Upper lobe of right lung (tissue), 1 donor: ENCODE results near the gene PALMD. TPM values are rescaled to one million over a fixed set of nuclear protein-coding genes. Genes with fewer than 3 reads are reported as not detected.
A peak's percentile ranks its signal among the peaks of the same experiment; 100 is the strongest.

Experiments
- ATAC-seq: fragments of 200-7000 bp; cut with Tn5 transposase; one replicate; pipeline ENCODE4 v1.9.1; 2020; ENCODE audit warnings: mild to moderate bottlenecking, moderate library complexity
- DNase-seq: peaks from one replicate; pipeline ENCODE4 v3.0.0-alpha.2; 2020
- H3K27ac ChIP-seq: fragments of 200-600 bp; one replicate; pipeline ENCODE4 v1.8.0; 2022
- H3K27me3 ChIP-seq: fragments of 200-600 bp; one replicate; pipeline ENCODE4 v1.8.0; 2022; ENCODE audit warnings: mild to moderate bottlenecking
- H3K36me3 ChIP-seq: fragments of 200-600 bp; one replicate; pipeline ENCODE4 v1.8.0; 2022
- H3K4me1 ChIP-seq: fragments of 200-600 bp; one replicate; pipeline ENCODE4 v1.8.0; 2022
- H3K4me3 ChIP-seq: fragments of 200-600 bp; one replicate; pipeline ENCODE4 v1.8.0; 2022; ENCODE audit warnings: mild to moderate bottlenecking
- H3K9me3 ChIP-seq: fragments of 200-600 bp; one replicate; pipeline ENCODE4 v1.8.0; 2022
- intact Hi-C: fragments of 100-400 bp; cut with DNase I; formaldehyde crosslinking; loops from one replicate; pipeline ENCODE4 v1.11.0; 2022
- total RNA-seq: library from RNA; stranded (reverse); fragmentation: NEBNext Ultra II Directional; extraction: Animal tissue kit (Norgen Biotek cat#: 25700); gene quantifications from one replicate; pipeline ENCODE4 v1.2.1, GENCODE V29; 2021
- TF ChIP-seq, protein P1 (sequence below): fragments of 200-600 bp; IDR thresholded peaks from one replicate; pipeline ENCODE4 v1.8.0; 2022; ENCODE audit warnings: antibody characterized with exemption
- donor health status: DM: no; HTN: yes; CAD: no; lungs with severe emphysema.

PALMD gene
- total RNA-seq, 1 donor from 2014 or later: 21.5 TPM

DNA sequence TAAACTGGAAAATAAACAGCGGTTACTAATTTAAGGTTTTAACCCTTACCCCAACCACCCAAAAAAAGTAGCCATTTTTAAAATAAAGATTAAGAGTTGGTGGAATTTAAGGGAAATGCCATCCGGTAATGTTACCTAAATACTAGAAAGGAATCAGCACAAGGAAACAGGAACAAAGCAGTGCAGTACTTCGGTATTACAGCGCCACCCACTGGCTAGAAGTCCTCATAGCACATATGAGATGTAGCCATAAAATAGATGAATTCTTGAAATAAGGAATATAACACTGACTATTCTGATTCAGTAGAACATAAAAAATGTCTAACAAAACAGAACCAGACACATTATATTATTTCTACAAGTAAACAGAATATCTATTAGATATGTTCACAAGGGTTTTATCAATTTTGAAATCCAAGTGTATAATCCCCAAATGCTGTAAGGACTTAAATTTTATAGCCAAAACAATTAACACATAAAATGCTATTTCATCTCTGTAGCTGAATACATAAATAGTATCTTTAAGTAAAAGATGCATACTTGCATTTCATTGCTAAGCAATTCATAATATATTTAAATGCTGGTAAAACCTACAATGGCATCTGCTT lies 61.7 kb downstream of the PALMD start:
- peaks cover 21% of the 10 kb centered on the region for H3K36me3 ChIP-seq
- TF ChIP-seq, protein P1, sequence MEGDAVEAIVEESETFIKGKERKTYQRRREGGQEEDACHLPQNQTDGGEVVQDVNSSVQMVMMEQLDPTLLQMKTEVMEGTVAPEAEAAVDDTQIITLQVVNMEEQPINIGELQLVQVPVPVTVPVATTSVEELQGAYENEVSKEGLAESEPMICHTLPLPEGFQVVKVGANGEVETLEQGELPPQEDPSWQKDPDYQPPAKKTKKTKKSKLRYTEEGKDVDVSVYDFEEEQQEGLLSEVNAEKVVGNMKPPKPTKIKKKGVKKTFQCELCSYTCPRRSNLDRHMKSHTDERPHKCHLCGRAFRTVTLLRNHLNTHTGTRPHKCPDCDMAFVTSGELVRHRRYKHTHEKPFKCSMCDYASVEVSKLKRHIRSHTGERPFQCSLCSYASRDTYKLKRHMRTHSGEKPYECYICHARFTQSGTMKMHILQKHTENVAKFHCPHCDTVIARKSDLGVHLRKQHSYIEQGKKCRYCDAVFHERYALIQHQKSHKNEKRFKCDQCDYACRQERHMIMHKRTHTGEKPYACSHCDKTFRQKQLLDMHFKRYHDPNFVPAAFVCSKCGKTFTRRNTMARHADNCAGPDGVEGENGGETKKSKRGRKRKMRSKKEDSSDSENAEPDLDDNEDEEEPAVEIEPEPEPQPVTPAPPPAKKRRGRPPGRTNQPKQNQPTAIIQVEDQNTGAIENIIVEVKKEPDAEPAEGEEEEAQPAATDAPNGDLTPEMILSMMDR: peak; percentile 92
- no peaks in the 10 kb centered on the region for H3K4me1 ChIP-seq
- intact Hi-C loops: loop anchor here (10.0 kb wide), 1 partner anchor 523 kb away; no protein-coding TSS in a partner anchor
- no peak overlapping the region for H3K27ac ChIP-seq
- no peaks in the 10 kb centered on the region for H3K27me3 ChIP-seq
- ATAC-seq (peak; percentile 95), DNase-seq (peak; percentile 65)
- H3K4me3 ChIP-seq: no peak overlapping the region
- no peaks in the 10 kb centered on the region for H3K9me3 ChIP-seq

DNA sequence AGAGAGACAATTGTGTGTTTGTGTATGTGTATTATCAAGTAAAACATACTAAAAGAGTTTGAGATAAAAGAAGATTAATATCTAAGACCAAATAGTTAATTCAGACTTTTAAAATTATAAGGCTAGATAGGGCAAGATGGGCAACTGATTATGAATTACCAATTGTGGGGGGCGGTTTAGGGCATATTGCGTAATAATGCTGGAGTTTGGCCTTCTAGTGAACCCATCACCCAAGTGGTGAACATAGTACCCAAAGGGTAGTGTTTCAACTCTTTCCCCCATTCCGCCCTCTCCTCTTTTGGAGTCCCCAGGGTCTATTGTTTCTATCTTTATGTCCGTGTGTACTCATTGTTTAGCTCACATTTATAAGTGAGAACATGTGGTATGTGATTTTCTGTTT lies 65.1 kb downstream of the PALMD start:
- TF ChIP-seq, protein P1: no peak
- intact Hi-C loops: no loop called here
- no peak for DNase-seq

DNA sequence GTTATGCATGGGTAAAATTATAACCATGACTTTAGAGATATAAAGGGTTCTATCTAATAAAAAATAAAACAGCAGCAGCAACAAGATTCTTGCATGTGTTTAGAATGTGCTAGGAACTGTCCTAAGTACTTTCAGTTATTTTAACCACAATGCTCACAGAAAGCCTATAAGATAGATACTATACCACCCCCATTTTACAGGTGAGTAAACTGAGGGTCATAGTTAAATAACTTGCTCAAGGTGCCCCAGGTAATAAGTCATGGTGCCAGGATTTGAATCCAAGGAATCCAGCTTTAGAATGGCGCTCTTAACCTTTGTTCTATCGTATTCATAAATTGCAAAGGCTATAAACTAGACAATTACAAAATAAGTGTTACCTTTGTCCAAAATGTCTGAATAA lies 67.1 kb downstream of the PALMD start:
- DNase-seq (no peak), ATAC-seq (no peak)
- Histone ChIP-seq H3K9me3 (no peaks in the 10 kb centered on the region), H3K27ac (no peak overlapping the region), H3K4me3 (no peak overlapping the region), H3K27me3 (no peaks in the 10 kb centered on the region), H3K36me3 (peaks cover 33% of the 10 kb centered on the region), H3K4me1 (no peaks in the 10 kb centered on the region)
- TF ChIP-seq, protein P1: no peak
- intact Hi-C loops: no loop called here

More for the DNA sequence above, 65.1 kb downstream of the PALMD start:
- Histone ChIP-seq H3K4me1 (no peaks in the 10 kb centered on the region), H3K27ac (no peak overlapping the region), H3K36me3 (peaks cover 33% of the 10 kb centered on the region), H3K9me3 (no peaks in the 10 kb centered on the region), H3K4me3 (no peak overlapping the region), H3K27me3 (no peaks in the 10 kb centered on the region)
- no peak for ATAC-seq

DNA sequence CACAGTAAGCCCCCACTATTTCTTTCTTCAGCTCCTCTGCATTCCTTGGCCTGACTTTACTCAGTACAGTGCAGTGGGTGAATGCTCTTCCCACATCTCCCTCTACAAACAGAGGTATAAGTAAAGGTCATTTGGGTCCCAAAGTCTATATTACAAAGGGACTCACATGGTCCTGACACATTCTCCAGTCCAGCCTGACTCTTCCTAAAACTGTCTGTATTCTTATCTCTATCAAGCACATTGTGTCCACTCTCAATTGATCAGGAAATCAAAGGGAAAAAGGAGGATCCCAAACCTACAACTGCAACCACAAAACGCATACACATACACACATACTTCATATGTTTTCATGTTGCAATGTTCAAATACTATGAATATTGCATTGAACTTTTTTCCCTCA lies 71.1 kb downstream of the PALMD start:
- Histone ChIP-seq H3K36me3 (peaks cover 29% of the 10 kb centered on the region), H3K27me3 (no peaks in the 10 kb centered on the region), H3K9me3 (no peaks in the 10 kb centered on the region), H3K27ac (no peak overlapping the region), H3K4me3 (no peak overlapping the region), H3K4me1 (no peaks in the 10 kb centered on the region)
- DNase-seq (no peak), ATAC-seq (no peak)
- TF ChIP-seq, protein P1: no peak
- intact Hi-C loops: no loop called here

DNA sequence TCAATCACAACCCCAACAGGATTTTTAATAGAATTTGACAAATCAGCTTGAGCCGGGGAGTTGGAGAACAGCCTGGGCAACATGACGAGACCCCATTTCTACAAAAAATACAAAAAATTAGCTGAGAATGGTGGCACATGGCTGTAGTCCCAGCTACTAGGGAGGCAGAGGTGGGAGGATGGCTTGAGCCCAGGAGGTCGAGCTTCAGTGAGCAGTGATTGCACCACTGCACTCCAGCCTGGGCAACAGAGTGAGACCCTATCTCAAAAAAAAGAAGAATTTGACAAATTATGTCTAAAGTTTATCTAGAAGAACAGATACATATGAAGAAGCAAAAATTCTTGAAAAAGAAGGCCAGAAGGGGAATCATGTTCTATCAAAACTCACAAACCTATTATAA lies 77.3 kb downstream of the PALMD start:
- TF ChIP-seq, protein P1: no peak
- H3K36me3 ChIP-seq: peaks cover 21% of the 10 kb centered on the region
- no peaks in the 10 kb centered on the region for H3K27me3 ChIP-seq
- intact Hi-C loops: no loop called here
- no peaks in the 10 kb centered on the region for H3K4me1 ChIP-seq
- ATAC-seq (no peak), DNase-seq (no peak)
- H3K9me3 ChIP-seq: no peaks in the 10 kb centered on the region
- H3K27ac ChIP-seq: no peak overlapping the region
- no peak overlapping the region for H3K4me3 ChIP-seq

DNA sequence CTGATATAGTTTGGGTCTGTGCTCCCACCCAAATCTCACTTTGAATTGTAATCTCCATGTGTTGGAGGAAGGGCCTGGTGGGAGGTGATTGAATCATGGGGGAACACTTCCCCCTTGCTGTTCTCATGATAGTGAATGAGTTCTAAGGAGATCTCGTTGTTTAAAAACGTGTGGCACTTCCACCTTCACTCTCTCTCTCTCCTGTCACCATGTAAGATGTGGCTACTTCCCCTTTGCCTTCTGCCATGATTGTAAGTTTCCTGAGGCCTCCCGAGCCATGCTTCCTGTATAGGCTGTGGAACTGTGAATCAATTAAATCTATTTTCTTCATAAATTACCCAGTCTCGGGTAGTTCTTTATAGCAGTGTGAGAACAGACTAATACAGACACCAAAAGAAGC lies 80.1 kb downstream of the PALMD start:
- no peak overlapping the region for H3K4me3 ChIP-seq
- no peaks in the 10 kb centered on the region for H3K9me3 ChIP-seq
- intact Hi-C loops: no loop called here
- peaks cover 10% of the 10 kb centered on the region for H3K36me3 ChIP-seq
- DNase-seq (no peak), ATAC-seq (no peak)
- TF ChIP-seq, protein P1: no peak
- no peaks in the 10 kb centered on the region for H3K27me3 ChIP-seq
- no peaks in the 10 kb centered on the region for H3K4me1 ChIP-seq
- no peak overlapping the region for H3K27ac ChIP-seq
